Activated CD4-positive, alpha-beta T cell treated with anti-CD3 and anti-CD28 coated beads for 36 hours (primary cell): ENCODE measurements around the gene SGK2. TPM values are rescaled to one million over a fixed set of nuclear protein-coding genes. Genes with fewer than 3 reads are reported as not detected.

Source experiments
- ATAC-seq: fragments of 200-7000 bp; cut with Tn5 transposase; one replicate; pipeline ENCODE4 v1.10.0; 2021; ENCODE audit warnings: mild to moderate bottlenecking, moderate library complexity
- CTCF ChIA-PET: fragments of 350-600 bp; sonication (Branson Sonifier 250); formaldehyde crosslinking; loops from one replicate; lab custom pipeline; 2021; ENCODE audit warnings: antibody characterized with exemption; lab: Charles Lee
- POLR2A ChIA-PET: fragments of 350-600 bp; sonication (Branson Sonifier 250); formaldehyde crosslinking; loops from one replicate; lab custom pipeline; 2021; ENCODE audit warnings: antibody characterized with exemption, inconsistent platforms; lab: Charles Lee
- DNase-seq: peaks from one replicate; pipeline ENCODE4 v3.0.0-alpha.2; 2020
- H3K27ac Mint-ChIP-seq: one replicate; pipeline ENCODE4 v1.8.0; 2021; ENCODE audit warnings: mixed read lengths
- H3K27me3 Mint-ChIP-seq: one replicate; pipeline ENCODE4 v1.8.0; 2021; ENCODE audit warnings: mixed read lengths
- H3K36me3 Mint-ChIP-seq: one replicate; pipeline ENCODE4 v1.8.0; 2021; ENCODE audit warnings: low read depth, mixed read lengths
- H3K4me1 Mint-ChIP-seq: one replicate; pipeline ENCODE4 v1.8.0; 2021; ENCODE audit warnings: mixed read lengths
- H3K4me3 Mint-ChIP-seq: one replicate; pipeline ENCODE4 v1.8.0; 2021; ENCODE audit warnings: mild to moderate bottlenecking, moderate library complexity, mixed read lengths
- H3K9me3 Mint-ChIP-seq: one replicate; pipeline ENCODE4 v1.8.0; 2021; ENCODE audit warnings: low read depth, mixed read lengths
- intact Hi-C, 2 experiments: fragments of 100-400 bp; cut with DNase I in 1 of 2; cut with micrococcal nuclease in 1 of 2; formaldehyde crosslinking; loops; one replicate each; pipeline versions ENCODE4 v1.14.2 to v1.15.1; 2022 to 2024; cut with DNase I, micrococcal nuclease
- total RNA-seq, 2 experiments: library from RNA; stranded (reverse); gene quantifications; one replicate each; pipeline ENCODE4 v1.2.3, GENCODE V29; 2021

The SGK2 gene
- total RNA-seq, 2 experiments from 2014 or later = 0.27 to 0.65 TPM

GRCh38 chr20:43545837-43546578 lies 12.8 kb upstream of the SGK2 start:
- H3K9me3 Mint-ChIP-seq = no peaks in the 10 kb centered on the region
- peaks cover 3% of the 10 kb centered on the region for H3K36me3 Mint-ChIP-seq
- H3K27ac Mint-ChIP-seq = no peak overlapping the region
- H3K4me3 Mint-ChIP-seq = no peak overlapping the region
- no peaks in the 10 kb centered on the region for H3K27me3 Mint-ChIP-seq
- no peak for ATAC-seq
- intact Hi-C loops = no loop called here
- H3K4me1 Mint-ChIP-seq = no peaks in the 10 kb centered on the region
- DNase-seq = no peak
- ChIA-PET CTCF (interaction anchor here (0.8 to 1.1 kb wide), 4 partner anchors 8 to 561 kb away, joined by 3 read pairs; no protein-coding TSS in a partner anchor), POLR2A (interaction anchor here (0.6 kb wide), 1 partner anchor 37 kb away, joined by 4 read pairs; no protein-coding TSS in a partner anchor)

GRCh38 chr20:43548273-43548880 lies 10.4 kb upstream of the SGK2 start:
- intact Hi-C loops = no loop called here
- H3K27ac Mint-ChIP-seq = no peak overlapping the region
- DNase-seq (no peak), ATAC-seq (no peak)
- H3K27me3 Mint-ChIP-seq = no peaks in the 10 kb centered on the region
- peaks cover 3% of the 10 kb centered on the region for H3K36me3 Mint-ChIP-seq
- CTCF ChIA-PET = interaction anchor here (2.5 kb wide), 1 partner anchor 10 kb away, joined by 7 read pairs; no protein-coding TSS in a partner anchor
- no peaks in the 10 kb centered on the region for H3K9me3 Mint-ChIP-seq
- POLR2A ChIA-PET = no interaction called here
- H3K4me1 Mint-ChIP-seq = no peaks in the 10 kb centered on the region
- no peak overlapping the region for H3K4me3 Mint-ChIP-seq

- intact Hi-C loops = no loop called here
- H3K4me1 Mint-ChIP-seq = no peaks in the 10 kb centered on the region
- H3K27ac Mint-ChIP-seq = no peak overlapping the region
Measured at GRCh38 chr20:43549416-43550065, 9.3 kb upstream of the SGK2 start.

DNA sequence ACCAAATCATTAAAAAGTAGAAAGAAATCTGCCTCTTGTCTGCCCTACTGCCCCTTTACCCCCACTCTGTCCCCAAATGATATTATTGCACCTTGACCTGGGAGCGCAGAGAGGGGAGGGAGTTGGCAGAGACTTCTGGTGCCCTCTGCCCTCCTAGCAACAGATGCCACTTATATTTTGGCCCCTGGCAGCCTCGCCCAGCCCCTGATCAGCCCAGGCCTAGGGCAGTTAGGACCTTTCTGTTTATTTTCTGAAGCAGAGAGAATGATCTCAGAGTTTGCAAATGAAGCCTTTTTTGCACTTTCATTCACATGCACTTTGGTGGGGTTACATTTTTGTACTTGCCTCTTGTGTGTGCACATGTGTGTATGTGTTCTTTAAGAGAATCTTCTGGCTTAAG lies 8.4 kb upstream of the SGK2 start:
- intact Hi-C loops = no loop called here
- ATAC-seq (no peak), DNase-seq (no peak)
- H3K27me3 Mint-ChIP-seq = no peaks in the 10 kb centered on the region
- H3K27ac Mint-ChIP-seq = no peak overlapping the region
- no peaks in the 10 kb centered on the region for H3K9me3 Mint-ChIP-seq
- no peaks in the 10 kb centered on the region for H3K4me1 Mint-ChIP-seq
- peaks cover 3% of the 10 kb centered on the region for H3K36me3 Mint-ChIP-seq
- no peak overlapping the region for H3K4me3 Mint-ChIP-seq
- ChIA-PET CTCF (interaction anchor here (2.5 kb wide), 1 partner anchor 12 kb away, joined by 7 read pairs; no protein-coding TSS in a partner anchor), POLR2A (no interaction called here)

More at GRCh38 chr20:43549416-43550065, 9.3 kb upstream of the SGK2 start:
- H3K36me3 Mint-ChIP-seq = peaks cover 3% of the 10 kb centered on the region
- CTCF ChIA-PET = interaction anchor here (2.5 kb wide), 1 partner anchor 11 kb away, joined by 7 read pairs; no protein-coding TSS in a partner anchor
- POLR2A ChIA-PET = no interaction called here
- DNase-seq (no peak), ATAC-seq (no peak)
- H3K4me3 Mint-ChIP-seq = no peak overlapping the region
- H3K9me3 Mint-ChIP-seq = no peaks in the 10 kb centered on the region
- no peaks in the 10 kb centered on the region for H3K27me3 Mint-ChIP-seq

DNA sequence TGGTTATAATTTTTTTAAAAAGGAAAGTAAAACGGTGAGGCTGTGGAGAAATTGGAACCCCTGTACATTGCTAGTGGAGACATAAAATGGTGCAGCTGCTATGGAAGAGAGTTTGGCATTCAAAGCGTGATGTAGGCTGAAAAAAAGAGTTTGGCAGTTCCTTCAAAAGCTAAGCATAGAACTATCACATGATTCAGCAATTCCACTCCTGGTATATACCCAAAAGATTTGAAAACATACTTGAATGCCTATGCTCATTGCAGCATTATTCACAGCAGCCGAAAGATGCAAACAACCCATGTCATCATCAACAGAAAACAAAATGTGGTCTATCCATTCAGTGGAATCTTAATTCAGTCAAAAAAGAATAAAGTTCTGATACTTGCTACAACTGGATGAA lies 4.5 kb upstream of the SGK2 start:
- no peak for ATAC-seq
- DNase-seq = no peak
- Mint-ChIP-seq H3K27ac (no peak overlapping the region), H3K36me3 (no peaks in the 10 kb centered on the region), H3K9me3 (no peaks in the 10 kb centered on the region), H3K4me3 (no peak overlapping the region), H3K27me3 (no peaks in the 10 kb centered on the region), H3K4me1 (no peaks in the 10 kb centered on the region)
- intact Hi-C loops = no loop called here
- ChIA-PET POLR2A (no interaction called here), CTCF (no interaction called here)

GRCh38 chr20:43559147-43559987 lies 540 bp downstream of the SGK2 start:
- intact Hi-C loops = no loop called here
- Mint-ChIP-seq H3K27ac (no peak overlapping the region), H3K4me3 (no peak overlapping the region), H3K27me3 (no peaks in the 10 kb centered on the region), H3K4me1 (no peaks in the 10 kb centered on the region), H3K9me3 (no peaks in the 10 kb centered on the region), H3K36me3 (no peaks in the 10 kb centered on the region)
- ATAC-seq = no peak
- ChIA-PET CTCF (interaction anchor here (0.7 kb wide), 1 partner anchor 438 kb away, joined by 3 read pairs; no protein-coding TSS in a partner anchor), POLR2A (no interaction called here)
- DNase-seq = no peak

- DNase-seq (no peak), ATAC-seq (no peak)
- H3K4me3 Mint-ChIP-seq = no peak overlapping the region
- no peaks in the 10 kb centered on the region for H3K9me3 Mint-ChIP-seq
- POLR2A ChIA-PET = no interaction called here
- intact Hi-C loops = no loop called here
- no peaks in the 10 kb centered on the region for H3K4me1 Mint-ChIP-seq
- no peak overlapping the region for H3K27ac Mint-ChIP-seq
- CTCF ChIA-PET = no interaction called here
- H3K36me3 Mint-ChIP-seq = no peaks in the 10 kb centered on the region
- no peaks in the 10 kb centered on the region for H3K27me3 Mint-ChIP-seq
Measured at GRCh38 chr20:43560974-43561373, 2.1 kb downstream of the SGK2 start.

GRCh38 chr20:43563429-43563828 lies 4.6 kb downstream of the SGK2 start:
- H3K9me3 Mint-ChIP-seq = no peaks in the 10 kb centered on the region
- POLR2A ChIA-PET = no interaction called here
- DNase-seq (no peak), ATAC-seq (no peak)
- no peaks in the 10 kb centered on the region for H3K27me3 Mint-ChIP-seq
- CTCF ChIA-PET = interaction anchor here (0.8 kb wide), 1 partner anchor 130 kb away, joined by 3 read pairs; no protein-coding TSS in a partner anchor
- intact Hi-C loops = no loop called here
- no peak overlapping the region for H3K27ac Mint-ChIP-seq
- no peak overlapping the region for H3K4me3 Mint-ChIP-seq
- H3K36me3 Mint-ChIP-seq = no peaks in the 10 kb centered on the region
- no peaks in the 10 kb centered on the region for H3K4me1 Mint-ChIP-seq

GRCh38 chr20:43563991-43564390 lies 5.2 kb downstream of the SGK2 start:
- ChIA-PET CTCF (no interaction called here), POLR2A (no interaction called here)
- Mint-ChIP-seq H3K4me1 (no peaks in the 10 kb centered on the region), H3K27me3 (no peaks in the 10 kb centered on the region), H3K36me3 (no peaks in the 10 kb centered on the region), H3K4me3 (no peak overlapping the region), H3K9me3 (no peaks in the 10 kb centered on the region), H3K27ac (no peak overlapping the region)
- DNase-seq (no peak), ATAC-seq (no peak)
- intact Hi-C loops = no loop called here

GRCh38 chr20:43564455-43564854 lies 5.6 kb downstream of the SGK2 start:
- ATAC-seq = no peak
- intact Hi-C loops = no loop called here
- Mint-ChIP-seq H3K4me3 (no peak overlapping the region), H3K27ac (no peak overlapping the region), H3K27me3 (no peaks in the 10 kb centered on the region), H3K36me3 (no peaks in the 10 kb centered on the region), H3K9me3 (no peaks in the 10 kb centered on the region), H3K4me1 (no peaks in the 10 kb centered on the region)
- POLR2A ChIA-PET = no interaction called here
- CTCF ChIA-PET = no interaction called here
- no peak for DNase-seq
